ENCODE measurements around the gene CD109. TPM values are rescaled to one million over a fixed set of nuclear protein-coding genes. Genes with fewer than 3 reads are reported as not detected.

CD109 gene
- polyA plus RNA-seq, 3 donors = 0.17 to 0.30 (median 0.20) TPM

GRCh38 chr6:73826571-73826970 lies 130.6 kb downstream of the CD109 start:
- Histone ChIP-seq H3K36me3 (replicated peaks in 1 of 2; ENCODE audit: control insufficient read depth in 1 of 2, insufficient read depth in 2 of 2, low read length in 2 of 2) (peaks cover 0 to 5% of the 10 kb centered on the region in 2 donors), H4K20me1 (ENCODE audit: insufficient read depth, low read length) (no peaks in the 10 kb centered on the region), H3K27ac (ENCODE audit: low read depth in 1 of 2, low read length in 2 of 2) (no peak overlapping the region), H3K9me3 (replicated peaks in 1 of 2; ENCODE audit: control insufficient read depth in 1 of 2, insufficient read depth in 1 of 2, low read length in 2 of 2) (no peaks in the 10 kb centered on the region), H3K4me2 (replicated peaks; ENCODE audit: extremely low read depth, low read length, poor library complexity, severe bottlenecking) (no peak overlapping the region), H3K9ac (ENCODE audit: insufficient read depth, low read length, poor library complexity, severe bottlenecking) (no peak overlapping the region), H3K4me3 (replicated peaks in 1 of 3; ENCODE audit: low read depth in 2 of 3, low read length in 3 of 3) (no peak overlapping the region), H3K79me2 (ENCODE audit: insufficient read depth, low read length) (no peaks in the 10 kb centered on the region), H3K4me1 (ENCODE audit: control insufficient read depth in 1 of 2, insufficient read depth in 2 of 2, low read length in 2 of 2) (no peaks in the 10 kb centered on the region), H2AFZ (ENCODE audit: insufficient read depth, low read depth, low read length, poor library complexity, severe bottlenecking) (no peak overlapping the region), H3K27me3 (ENCODE audit: control insufficient read depth in 2 of 2, insufficient read depth in 2 of 2, low read length in 2 of 2) (no peaks in the 10 kb centered on the region)
- intact Hi-C loops (cut with micrococcal nuclease) = no loop called here
- H3K9me3 Mint-ChIP-seq = no peaks in the 10 kb centered on the region
- no peak for DNase-seq
- no peaks in the 10 kb centered on the region for H3K36me3 Mint-ChIP-seq
- no peak overlapping the region for H3K27ac Mint-ChIP-seq
- no peaks in the 10 kb centered on the region for H3K4me1 Mint-ChIP-seq
- TF ChIP-seq CTCF (IDR thresholded peaks at IDR 0.05) = no peak
- WGBS (ENCODE audit: insufficient coverage) = no CpG with 5 or more reads among the region's 1 CpG
- H3K4me3 Mint-ChIP-seq = no peak overlapping the region
- H3K27me3 Mint-ChIP-seq (ENCODE audit: low read depth in 3 of 3) = peaks cover 0 to 2% (median 0%) of the 10 kb centered on the region in 3 donors

GRCh38 chr6:73830119-73830518 lies 134.1 kb downstream of the CD109 start:
- peaks cover 0 to 2% (median 0%) of the 10 kb centered on the region in 3 donors for H3K27me3 Mint-ChIP-seq (ENCODE audit: low read depth in 3 of 3)
- H3K4me1 Mint-ChIP-seq = no peaks in the 10 kb centered on the region
- no peaks in the 10 kb centered on the region for H3K9me3 ChIP-seq (replicated peaks in 1 of 2; ENCODE audit: control insufficient read depth in 1 of 2, insufficient read depth in 1 of 2, low read length in 2 of 2)
- H3K27ac ChIP-seq (ENCODE audit: low read depth in 1 of 2, low read length in 2 of 2) = no peak overlapping the region
- H4K20me1 ChIP-seq (ENCODE audit: insufficient read depth, low read length) = no peaks in the 10 kb centered on the region
- peaks cover 2 to 3% of the 10 kb centered on the region in 2 donors for H3K36me3 Mint-ChIP-seq
- H3K27me3 ChIP-seq (ENCODE audit: control insufficient read depth in 2 of 2, insufficient read depth in 2 of 2, low read length in 2 of 2) = no peaks in the 10 kb centered on the region
- H3K9ac ChIP-seq (ENCODE audit: insufficient read depth, low read length, poor library complexity, severe bottlenecking) = no peak overlapping the region
- H3K4me2 ChIP-seq (replicated peaks; ENCODE audit: extremely low read depth, low read length, poor library complexity, severe bottlenecking) = no peak overlapping the region
- no peak overlapping the region for H3K4me3 Mint-ChIP-seq
- no peak for DNase-seq
- peaks cover 0 to 2% (median 0%) of the 10 kb centered on the region in 7 donors for H3K9me3 Mint-ChIP-seq
- H3K4me1 ChIP-seq (ENCODE audit: control insufficient read depth in 1 of 2, insufficient read depth in 2 of 2, low read length in 2 of 2) = no peaks in the 10 kb centered on the region
- intact Hi-C loops (cut with micrococcal nuclease) = no loop called here
- H2AFZ ChIP-seq (ENCODE audit: insufficient read depth, low read depth, low read length, poor library complexity, severe bottlenecking) = no peak overlapping the region
- H3K79me2 ChIP-seq (ENCODE audit: insufficient read depth, low read length) = no peaks in the 10 kb centered on the region
- no peak overlapping the region for H3K4me3 ChIP-seq (replicated peaks in 1 of 3; ENCODE audit: low read depth in 2 of 3, low read length in 3 of 3)
- H3K27ac Mint-ChIP-seq = no peak overlapping the region
- TF ChIP-seq CTCF (IDR thresholded peaks at IDR 0.05) = no peak
- WGBS (ENCODE audit: insufficient coverage) = no CpG with 5 or more reads among the region's 2 CpGs
- no peaks in the 10 kb centered on the region for H3K36me3 ChIP-seq (replicated peaks in 1 of 2; ENCODE audit: control insufficient read depth in 1 of 2, insufficient read depth in 2 of 2, low read length in 2 of 2)

All from CD14-positive monocyte (primary cell).